NCI-H1930 (cell line): ENCODE results near the gene IL25.
"Not testable (repeated sequence)": the region's sequence is repeated elsewhere in the genome, so short reads cannot be mapped to it uniquely, and the experiment has no call there.

Experiments
- DNase-seq, 2 experiments: peaks; one replicate each; lab custom pipeline; 2025; lab: John Stamatoyannopoulos, UW

The IL25 gene

DNA sequence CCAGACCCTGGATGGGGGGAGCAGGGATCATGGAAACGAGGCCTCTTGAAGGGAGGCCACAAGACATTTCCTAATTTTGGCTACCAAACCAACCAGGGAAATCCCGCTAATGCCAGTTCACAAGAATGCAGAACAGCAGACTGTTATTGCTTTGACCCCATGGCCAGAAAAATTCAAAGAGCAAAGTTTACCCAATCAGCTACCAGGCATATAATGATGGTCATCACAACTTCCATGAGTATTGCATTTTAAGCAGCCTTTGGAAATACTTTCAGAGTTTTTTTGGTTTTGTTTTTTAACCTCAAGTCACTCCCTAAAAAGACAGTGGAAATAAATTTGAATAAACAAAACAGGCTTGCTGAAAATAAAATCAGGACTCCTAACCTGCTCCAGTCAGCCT lies at the start of gene IL25:
TSS of gene IL25 (plus strand) at position 301 of the 400 bp plus-strand sequence.
- DNase-seq, result no peak

DNA sequence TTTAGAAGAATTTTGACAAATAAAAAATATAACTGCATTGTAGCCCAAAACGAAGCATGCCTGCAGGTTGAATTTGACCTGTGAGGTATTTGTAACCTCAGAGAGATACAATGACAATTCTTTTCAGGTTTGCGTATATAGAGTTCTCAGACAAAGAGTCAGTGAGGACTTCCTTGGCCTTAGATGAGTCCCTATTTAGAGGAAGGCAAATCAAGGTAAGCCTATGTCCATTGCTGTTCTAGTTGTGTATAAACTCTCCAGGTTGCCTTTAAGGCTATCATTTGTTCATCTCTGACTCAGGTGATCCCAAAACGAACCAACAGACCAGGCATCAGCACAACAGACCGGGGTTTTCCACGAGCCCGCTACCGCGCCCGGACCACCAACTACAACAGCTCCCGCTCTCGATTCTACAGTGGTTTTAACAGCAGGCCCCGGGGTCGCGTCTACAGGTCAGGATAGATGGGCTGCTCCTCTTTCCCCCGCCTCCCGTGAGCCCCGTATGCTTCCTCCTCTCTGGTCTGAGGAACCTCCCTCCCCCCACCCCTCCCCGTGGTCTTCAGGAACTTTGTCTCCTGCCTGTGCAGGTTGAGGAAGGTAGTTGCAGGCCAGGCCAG lies 48.7 kb upstream of the IL25 start:
- no peak for DNase-seq

DNA sequence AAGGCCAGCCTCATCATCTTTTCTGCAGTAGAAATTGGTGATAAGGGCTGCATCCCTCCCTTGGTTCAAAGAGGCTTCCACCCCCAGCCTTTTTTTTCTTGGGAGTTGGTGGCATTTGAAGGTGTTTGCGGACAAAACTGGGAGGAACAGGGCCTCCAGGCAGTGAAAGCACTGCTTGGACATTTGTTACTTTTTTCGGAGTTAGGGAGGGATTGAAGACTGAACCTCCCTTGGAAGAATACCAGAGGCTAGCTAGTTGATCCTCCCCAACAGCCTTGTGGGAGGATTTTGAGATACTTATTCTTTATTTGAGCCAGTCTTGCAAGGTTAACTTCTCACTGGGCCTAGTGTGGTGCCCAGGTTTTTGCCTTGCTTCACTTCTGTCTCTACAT lies 48.2 kb upstream of the IL25 start:
- no peak for DNase-seq

DNA sequence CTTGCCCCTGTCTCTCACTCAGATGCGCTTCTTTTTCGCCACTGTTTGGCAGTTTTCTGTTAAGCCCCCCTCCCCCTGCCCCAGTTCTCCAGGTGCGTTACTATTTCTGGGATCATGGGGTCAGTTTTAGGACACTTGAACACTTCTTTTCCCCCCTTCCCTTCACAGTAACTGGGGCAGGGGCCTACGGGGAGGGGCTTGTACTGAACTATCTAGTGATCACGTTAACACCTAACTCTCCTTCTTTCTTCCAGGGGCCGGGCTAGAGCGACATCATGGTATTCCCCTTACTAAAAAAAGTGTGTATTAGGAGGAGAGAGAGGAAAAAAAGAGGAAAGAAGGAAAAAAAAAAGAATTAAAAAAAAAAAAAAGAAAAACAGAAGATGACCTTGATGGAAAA lies 47.6 kb upstream of the IL25 start:
- no peak for DNase-seq

DNA sequence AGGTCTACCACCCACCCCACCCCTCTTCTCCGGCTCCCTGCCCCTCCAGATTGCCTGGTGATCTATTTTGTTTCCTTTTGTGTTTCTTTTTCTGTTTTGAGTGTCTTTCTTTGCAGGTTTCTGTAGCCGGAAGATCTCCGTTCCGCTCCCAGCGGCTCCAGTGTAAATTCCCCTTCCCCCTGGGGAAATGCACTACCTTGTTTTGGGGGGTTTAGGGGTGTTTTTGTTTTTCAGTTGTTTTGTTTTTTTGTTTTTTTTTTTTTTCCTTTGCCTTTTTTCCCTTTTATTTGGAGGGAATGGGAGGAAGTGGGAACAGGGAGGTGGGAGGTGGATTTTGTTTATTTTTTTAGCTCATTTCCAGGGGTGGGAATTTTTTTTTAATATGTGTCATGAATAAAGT lies 46.9 kb upstream of the IL25 start:
- DNase-seq, result not testable (repeated sequence)

DNA sequence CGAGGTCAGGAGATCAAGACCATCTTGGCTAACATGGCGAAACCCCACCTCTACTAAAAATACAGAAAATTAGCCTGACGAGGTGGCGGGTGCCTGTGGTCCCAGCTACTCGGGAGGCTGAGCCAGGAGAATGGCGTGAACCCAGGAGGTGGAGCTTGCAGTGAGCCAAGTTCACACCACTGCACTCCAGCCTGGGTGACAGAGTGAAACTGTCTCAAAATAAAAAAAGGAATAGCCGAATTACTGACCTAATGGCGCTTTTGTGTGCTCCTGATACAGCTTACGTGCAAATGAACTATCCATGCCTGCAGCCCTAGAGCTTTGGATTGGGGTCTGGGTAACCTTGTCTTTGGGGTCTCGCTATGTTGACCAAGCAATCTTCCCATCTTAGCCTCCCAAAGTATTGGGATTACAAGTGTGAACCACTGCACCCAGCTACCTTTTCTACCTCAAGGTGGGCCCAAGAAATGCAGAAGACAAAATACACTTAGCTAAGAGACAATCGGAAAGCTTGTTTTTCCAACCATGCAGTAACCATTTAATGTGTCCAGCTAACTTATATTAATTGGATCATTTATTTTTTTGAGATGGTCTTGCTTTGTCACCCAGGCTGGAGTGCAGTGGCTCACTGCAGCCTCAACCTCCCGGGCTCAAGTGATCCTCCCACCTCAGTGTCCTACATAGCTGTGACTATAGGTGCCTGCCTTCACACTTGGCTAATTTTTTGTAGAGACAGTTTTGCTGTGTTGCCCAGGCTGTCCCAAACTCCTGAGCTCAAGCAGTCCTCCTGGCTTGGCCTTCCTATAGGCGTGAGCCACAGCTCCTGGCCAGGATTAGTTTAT lies 45.9 kb upstream of the IL25 start:
- no peak for DNase-seq

DNA sequence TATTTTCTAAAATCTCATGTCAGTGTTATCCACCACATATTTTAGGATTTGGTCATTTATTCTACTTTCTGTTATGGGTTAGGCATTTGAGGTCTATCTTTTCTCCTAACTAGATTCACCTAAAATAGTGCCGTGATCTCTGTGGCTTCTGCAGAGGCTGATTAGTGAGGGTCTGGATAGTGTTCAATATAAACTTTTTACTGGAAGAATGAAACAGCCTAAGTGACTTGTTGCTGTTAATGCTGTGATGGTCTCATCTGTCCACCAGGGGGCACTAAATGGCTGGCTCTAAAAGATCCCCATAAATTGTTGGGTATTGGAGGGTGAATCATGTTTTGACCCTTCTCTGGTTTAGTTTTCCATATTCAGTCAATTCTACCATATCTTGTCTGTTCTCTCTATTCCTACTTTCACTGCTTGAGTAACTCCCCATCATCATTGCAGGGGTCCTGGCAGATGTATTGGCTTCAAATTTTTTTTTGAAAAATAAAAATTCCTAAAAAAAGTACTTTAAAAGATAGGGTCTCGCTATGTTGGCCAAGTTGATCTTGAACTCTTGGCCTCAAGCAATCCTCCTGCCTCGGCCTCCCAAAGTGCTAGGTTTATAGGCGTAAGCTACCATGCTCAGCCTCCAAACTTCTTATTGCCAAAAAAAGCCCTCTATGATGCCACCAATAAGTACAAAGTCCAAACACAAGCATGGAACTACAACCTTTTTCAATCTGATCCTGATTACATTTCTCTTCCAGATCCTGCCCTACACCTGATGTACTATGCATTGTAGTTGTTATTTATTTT lies 44.5 kb upstream of the IL25 start:
- peak; percentile 28 to 55 for DNase-seq

DNA sequence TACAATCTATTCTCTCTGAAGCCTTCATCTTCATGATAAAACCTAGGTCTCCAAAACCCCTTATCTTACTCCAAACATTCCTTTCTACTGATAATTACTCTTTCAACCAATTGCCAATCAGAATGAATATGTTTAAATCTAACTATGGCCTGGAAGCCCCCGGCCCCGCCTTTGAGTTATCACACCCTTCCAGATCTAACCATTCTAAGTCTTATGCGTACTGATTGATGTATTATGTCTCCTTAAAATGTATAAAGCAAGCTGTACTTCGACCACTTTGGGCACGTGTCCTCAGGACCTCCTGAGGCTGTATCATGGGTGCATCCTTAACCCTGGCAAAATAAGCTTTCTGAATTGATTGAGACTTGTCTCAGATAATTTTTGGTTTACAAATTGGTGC lies 37.0 kb upstream of the IL25 start:
- DNase-seq, result no peak

DNA sequence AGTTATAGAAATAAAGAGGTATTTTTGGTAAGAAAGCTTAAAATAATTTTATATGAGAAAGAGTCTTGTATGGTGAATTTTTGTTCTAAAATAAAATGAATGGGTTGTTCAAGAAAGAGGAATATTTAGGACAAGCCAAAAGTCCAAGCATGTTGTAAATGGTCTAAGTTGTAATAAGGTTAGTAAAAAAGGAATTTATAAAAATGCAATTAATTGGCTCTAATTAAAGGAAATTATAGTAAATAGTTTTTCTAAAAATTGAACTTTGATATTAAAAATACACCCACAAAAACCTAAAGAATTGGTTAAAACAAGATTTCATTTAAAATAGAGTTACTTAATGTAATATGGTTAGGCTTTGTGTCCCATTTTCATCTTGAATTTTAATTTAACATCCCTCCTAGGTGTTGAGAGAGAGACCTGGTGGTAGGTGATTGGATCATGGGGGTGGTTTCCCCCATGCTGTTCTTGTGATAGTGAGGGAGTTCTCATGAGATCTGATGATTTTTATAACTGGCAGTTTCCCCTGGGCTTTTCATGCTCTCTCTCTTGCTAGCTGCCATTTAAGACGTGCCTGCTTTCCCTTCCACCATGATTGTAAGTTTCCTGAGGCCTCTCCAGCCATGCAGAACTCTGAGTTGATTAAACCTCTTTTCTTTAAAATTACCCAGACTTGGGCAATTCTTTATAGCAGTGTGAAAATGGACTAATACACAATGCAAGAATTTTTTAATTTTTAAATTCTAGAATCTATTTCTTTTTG lies 32.9 kb upstream of the IL25 start:
- DNase-seq, result no peak

DNA sequence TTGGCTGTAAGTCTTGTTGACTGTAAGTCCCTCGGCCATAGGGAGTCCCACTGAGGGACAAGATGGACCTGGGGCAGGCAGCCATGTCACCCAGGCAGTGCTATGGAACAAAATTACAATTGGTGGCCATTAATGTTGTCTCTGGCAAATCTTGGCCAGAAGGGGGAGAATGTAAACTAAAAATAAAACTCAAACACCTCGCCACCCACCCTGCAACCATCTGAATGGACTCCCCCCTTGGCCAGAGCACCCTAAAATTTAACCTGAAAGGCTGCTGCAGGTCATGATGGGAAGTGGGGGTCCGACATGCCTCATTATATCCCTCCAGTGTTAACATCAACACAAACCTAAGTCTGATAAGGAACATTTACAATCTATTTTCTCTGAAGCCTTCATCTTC lies 28.1 kb upstream of the IL25 start:
- DNase-seq, result no peak

DNA sequence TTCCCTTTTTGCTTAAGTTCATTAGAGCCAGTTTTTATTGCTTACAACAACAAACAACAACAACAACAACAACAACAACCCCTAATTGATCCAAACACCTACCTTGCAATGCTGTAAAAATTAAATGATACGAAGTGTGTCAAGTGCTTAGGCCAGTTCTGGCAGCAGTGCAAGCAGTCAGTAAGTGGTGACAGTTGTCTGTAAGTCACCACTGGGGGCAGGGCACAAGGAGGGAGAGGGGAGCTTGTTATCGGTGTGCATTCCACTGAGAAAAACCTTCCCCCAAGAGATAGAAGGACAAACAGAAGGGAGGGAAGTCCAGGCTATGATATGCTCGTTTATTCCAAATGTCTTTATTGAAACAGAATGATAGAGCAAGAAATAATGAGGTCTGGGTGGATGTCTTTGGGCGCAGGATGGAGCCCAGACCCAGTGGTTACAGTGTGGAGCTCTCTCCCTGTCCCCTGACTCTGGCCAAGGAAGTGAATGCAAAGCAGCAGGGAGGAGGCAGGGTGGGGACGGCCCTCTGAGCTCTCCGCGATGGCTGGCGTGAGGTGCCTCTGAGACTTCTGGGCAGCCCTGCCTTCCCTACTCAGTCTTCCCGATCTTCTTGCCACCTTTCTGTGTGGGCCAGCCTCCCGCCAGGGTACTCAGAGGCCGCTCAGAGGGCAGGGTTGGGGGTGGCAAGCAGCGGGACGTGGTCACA lies 26.5 kb upstream of the IL25 start:
- DNase-seq, result no peak

DNA sequence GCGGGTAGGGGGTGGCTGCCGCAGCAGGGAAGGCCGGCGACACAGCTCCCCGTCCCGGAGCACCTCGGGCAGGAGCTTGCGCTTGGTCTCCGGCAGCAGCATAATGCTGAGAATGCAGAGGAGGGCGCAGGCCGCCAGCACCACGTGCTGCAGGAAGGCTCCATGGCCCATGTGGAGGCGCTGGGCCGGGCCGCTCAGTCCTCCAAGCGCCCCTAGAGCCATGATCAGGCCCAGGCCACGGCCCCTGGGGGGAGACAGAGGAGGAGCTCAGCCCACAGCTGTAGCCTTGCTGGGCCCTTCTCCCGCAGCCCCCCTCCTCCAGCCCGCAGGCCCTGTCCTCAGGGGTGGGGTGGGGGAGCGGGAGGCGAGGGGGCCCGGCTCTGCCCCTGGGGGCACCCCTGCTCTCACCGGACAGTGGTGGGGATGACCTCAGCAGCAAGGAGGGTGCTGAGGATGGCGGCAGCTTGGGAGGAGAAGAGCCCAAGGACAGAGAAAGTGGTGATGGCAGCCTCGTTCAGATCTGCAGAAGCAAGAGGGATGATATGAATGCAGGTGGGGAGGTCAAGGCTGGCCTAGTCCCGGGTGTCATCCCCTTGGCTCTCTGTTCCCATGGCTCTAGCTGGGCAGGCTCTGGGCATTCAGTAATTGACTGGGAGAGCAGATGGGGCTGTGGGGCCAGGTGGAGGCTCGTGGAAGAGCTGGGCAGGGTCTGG lies 25.8 kb upstream of the IL25 start:
- no peak for DNase-seq

DNA sequence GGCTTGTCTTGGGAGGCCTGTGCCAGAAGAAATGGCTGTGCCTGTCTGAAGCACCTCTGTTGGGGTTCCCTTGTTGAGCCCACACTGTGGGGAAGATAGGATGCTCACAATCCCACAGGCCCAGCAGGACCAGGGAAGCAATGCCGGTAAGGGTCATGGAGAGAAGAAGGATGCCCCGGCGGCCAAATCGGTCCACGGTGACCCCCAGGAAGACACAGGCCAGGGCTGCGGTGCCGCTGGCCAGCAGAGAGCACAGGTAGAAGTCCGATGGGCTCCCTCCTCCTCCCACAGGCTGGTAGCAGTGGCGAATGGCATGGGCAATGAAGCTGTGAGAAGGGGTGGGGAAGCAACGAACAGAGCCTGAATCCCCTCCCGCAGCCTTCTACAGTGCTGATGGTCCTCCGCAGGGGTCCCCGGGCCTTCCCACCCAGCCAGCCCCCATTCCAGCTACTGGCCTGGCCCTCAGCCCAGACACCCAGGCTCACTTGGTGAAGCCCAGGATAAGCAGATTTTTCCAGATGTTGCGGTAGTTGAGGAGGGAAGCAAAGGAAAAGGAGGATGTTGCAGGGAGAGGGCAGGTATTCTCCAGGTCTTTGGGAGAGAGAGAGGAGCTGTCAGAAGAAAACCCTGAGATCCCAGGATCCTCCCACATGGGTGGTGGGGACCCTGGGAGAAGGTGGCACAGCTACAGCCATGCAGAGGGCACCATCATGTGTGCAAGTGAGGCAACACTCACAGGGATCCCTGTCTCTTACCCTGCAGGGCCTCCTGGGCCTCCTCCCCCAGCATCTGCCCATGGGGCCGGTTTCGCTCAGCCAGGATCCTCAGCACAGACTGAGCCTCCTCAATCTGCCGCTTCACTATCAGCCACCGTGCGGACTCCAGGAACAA lies 25.0 kb upstream of the IL25 start:
- no peak for DNase-seq

DNA sequence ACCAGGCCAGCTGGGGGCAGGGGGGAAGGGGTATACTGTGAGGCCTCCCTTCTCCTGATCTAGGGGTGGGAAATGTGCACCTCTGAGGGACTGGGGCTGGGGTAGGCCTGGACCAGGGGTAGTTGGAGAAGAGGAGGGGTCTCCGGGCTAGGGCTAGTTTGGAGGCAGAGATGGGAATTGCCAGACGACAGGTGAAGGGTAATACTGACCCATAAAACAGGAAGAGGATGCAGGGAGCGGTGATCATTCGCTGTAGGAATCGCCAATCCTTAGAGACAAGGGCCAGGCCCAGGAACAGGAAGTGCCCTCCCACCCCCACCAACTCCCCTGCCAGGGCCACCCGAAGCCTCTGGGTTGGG lies 24.3 kb upstream of the IL25 start:
- no peak for DNase-seq

DNA sequence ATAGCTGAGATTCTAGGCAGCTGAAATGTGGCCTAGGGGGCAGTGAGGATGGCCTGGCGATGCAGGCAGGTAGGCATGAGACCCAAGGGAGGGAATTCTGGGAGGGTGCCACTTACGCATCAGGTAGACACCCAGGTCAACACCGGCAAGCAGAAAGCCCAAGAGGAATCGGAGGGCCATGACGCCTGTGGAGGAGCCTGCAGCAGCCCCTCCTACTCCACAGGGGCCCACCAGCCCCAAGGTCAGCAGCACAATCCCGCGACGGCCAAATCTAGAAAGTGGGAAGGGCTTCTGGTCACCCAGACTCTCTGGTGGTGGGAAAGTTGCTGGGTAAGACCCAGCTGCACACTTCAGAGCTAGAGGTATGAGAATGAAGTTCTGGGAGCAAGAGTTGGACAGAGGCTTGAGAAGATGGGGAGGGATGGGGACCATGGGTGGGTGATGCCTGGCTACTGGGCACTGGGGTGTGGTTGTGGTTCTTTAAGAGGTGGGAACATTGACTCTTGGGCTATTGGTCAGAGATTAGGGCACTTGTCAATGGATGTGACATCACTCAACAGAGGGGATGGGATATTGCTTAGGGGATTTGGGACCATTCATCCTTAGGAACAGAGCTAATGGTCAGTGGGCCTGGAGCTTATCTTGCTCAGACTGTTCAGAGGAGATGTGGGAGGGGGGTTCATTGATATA lies 23.3 kb upstream of the IL25 start:
- DNase-seq, result no peak

DNA sequence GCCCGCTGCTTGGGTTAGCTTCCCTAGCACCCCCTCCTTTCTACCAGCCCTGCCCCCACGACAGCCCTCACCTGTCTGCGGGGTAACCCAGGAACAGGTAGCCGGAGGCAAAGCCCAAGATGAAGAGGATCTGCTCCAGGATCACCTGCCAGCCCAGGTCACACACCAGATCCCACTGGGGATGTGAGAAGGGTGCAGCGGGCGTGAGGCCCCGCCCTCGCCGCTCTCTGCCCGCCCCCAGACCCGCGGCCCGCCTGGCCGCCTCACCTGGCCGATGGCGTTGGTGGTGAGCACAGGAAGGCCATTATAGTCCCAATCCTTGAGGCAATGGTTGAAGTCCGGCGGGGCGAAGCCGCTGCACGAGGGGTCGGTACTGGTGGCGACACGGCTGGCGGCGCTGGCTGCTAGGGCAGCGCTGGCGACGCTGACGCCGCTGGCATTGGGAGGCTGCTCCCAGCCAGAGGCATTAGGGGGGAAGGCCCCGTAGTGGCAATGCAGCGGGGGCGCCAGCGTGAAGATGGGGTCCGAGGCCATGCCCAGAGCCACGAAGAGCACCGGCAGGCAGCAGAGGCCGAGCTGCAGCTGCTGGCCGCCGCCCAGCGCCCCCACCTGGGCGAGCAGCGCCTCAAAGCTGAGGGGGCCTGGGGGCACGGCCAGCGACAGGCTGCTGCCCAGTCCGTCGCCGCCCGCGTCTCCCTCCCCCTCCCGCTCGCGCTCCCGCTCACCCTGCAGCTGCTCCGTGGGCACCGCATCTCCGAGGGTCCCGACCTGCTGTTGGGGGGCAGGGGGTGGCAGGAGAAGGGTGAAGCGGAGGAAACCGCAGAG lies 20.7 kb upstream of the IL25 start:
- peak in 1 of 2 experiments; percentile 33 for DNase-seq

DNA sequence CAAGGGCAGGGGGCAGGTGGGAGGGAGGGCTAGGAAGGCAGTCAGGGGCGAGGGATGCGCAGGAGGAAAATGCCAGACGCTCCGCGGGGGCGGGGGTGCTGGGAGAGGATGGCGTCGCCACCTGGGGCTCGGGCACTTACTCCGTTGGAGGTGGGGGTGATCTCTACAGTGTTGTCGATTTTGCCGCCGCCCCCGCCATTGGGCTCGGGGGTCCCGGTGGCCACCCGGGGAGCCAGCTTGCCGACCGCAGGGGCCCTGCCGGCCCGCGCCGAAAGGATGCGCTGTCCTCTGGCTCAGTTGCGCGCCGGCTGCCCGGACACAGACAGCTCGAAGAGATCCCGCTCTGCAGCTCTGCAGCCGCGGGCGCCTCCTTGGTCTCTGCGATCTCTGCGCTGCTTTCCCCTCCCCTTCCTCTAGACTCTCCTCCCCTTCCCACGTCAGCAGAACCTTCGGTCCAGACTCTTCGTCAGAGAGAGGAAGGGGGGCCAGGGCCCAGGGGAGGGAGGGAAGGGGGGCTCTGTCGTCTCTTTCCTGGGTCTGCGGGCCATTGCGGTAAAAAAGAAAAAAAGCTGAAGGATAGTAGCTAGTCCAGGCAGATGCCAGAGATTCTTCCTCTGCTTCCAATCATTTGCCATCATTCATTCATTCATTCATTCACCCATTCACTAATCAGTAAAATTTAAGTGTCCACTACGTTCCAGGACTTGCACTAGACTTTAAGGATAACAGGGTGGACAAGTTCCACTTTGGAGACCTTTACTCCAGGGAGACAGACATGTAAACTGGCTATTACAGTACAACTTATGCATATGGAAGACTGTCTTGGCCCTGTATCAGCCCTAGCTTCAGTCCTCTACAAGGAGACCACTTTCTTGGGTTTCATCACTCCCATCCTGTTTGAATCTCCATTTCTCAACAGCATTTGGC lies 19.8 kb upstream of the IL25 start, which contains the start of gene SLC22A17:
TSS of gene SLC22A17 (minus strand) at position 382 of the 927 bp plus-strand sequence.
- peak; percentile 38 to 73 for DNase-seq
